ENCODE measurements around the gene GLRX3.
"Not testable (repeated sequence)": the region's sequence is repeated elsewhere in the genome, so short reads cannot be mapped to it uniquely, and the experiment has no call there.

DNA sequence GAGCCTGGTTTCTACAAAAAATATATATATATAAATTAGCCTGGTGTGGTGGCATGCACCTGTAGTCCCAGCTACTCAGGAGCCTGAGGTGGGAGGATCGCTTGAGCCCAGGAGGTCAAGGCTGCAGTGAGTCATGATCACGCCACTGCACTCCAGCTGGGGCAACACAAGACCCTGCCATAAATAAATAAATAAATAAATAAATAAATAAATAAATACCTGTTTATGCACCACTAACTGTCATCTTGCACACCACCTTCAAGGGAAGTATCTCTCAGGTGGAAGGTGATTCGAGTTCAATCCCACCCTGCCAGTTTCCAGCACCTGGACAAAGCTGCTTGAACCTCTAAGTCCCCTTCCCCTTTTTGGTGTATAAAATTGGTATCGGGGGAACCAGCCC, 19.2 kb upstream of the GLRX3 start:
- TF ChIP-seq, protein P1, sequence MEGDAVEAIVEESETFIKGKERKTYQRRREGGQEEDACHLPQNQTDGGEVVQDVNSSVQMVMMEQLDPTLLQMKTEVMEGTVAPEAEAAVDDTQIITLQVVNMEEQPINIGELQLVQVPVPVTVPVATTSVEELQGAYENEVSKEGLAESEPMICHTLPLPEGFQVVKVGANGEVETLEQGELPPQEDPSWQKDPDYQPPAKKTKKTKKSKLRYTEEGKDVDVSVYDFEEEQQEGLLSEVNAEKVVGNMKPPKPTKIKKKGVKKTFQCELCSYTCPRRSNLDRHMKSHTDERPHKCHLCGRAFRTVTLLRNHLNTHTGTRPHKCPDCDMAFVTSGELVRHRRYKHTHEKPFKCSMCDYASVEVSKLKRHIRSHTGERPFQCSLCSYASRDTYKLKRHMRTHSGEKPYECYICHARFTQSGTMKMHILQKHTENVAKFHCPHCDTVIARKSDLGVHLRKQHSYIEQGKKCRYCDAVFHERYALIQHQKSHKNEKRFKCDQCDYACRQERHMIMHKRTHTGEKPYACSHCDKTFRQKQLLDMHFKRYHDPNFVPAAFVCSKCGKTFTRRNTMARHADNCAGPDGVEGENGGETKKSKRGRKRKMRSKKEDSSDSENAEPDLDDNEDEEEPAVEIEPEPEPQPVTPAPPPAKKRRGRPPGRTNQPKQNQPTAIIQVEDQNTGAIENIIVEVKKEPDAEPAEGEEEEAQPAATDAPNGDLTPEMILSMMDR (IDR thresholded peaks at IDR 0.05), result not testable (repeated sequence)
- TF ChIP-seq EZH2 (IDR thresholded peaks at IDR 0.05; ENCODE audit: borderline replicate concordance, insufficient read depth, low read depth, low read length, poor library complexity, severe bottlenecking), result not testable (repeated sequence)
